Uterus (tissue), 2 donors: ENCODE measurements around the gene EMILIN1.

Experiments
- POLR2A ChIP-seq, 2 donors: fragments of 450-650 bp; IDR thresholded peaks; one replicate each; pipeline ENCODE4 v1.6.1; 2016; ENCODE audit warnings: antibody characterized with exemption in 2 of 2, mild to moderate bottlenecking in 1 of 2, moderate library complexity in 1 of 2
- TF ChIP-seq, protein P1 (sequence below), 4 experiments: fragments of 200-600 bp in 2 of 4; fragments of 450-650 bp in 2 of 4; sonication (generic) in 2 of 4; IDR thresholded peaks; one replicate each; pipeline ENCODE4 v1.5.1; 2016 to 2019; ENCODE audit warnings: antibody characterized with exemption in 4 of 4, mild to moderate bottlenecking in 2 of 4, moderate library complexity in 1 of 4

DNA sequence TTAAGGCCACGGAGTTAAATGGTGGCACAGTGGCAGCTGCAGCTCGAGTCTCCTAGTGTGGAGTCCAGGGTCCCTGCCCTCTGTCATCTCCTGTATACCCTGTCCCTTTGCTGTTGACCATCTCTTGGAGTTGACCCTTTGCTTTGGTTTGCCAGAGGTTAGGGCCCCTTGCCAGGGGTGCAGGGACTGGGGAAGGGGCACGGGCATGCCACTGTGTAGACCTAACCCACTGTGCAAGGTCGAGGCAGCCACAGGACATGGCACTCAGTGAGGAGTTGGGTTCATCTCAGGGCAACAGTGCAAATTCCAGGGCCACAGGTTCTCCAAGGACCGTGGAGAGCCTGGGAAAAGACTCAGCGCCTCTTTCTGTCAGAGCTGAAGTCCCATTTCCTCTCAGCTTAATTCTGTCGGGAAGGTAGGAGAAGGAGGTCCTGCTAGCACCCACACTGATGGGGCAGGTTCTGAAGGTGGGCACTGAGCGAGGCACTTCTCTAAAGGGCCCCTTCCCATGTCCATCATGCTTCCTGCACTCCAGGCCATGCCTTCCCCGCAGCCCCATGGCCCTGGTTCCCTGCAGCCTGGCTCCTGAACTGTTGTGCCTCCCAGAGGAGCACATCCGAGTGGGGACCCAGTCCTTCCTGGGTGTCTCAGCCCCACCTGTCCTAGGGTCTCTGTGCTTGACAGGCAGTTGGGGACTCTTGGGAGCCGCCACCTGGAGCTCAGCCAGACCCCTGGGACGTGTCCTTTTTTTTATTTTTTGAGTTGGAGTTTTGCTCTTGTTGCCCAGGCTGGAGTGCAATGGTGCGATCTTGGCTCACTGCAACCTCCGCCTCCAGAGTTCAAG lies 10.9 kb downstream of the EMILIN1 start:
- TF ChIP-seq, protein P1, sequence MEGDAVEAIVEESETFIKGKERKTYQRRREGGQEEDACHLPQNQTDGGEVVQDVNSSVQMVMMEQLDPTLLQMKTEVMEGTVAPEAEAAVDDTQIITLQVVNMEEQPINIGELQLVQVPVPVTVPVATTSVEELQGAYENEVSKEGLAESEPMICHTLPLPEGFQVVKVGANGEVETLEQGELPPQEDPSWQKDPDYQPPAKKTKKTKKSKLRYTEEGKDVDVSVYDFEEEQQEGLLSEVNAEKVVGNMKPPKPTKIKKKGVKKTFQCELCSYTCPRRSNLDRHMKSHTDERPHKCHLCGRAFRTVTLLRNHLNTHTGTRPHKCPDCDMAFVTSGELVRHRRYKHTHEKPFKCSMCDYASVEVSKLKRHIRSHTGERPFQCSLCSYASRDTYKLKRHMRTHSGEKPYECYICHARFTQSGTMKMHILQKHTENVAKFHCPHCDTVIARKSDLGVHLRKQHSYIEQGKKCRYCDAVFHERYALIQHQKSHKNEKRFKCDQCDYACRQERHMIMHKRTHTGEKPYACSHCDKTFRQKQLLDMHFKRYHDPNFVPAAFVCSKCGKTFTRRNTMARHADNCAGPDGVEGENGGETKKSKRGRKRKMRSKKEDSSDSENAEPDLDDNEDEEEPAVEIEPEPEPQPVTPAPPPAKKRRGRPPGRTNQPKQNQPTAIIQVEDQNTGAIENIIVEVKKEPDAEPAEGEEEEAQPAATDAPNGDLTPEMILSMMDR (IDR thresholded peaks at IDR 0.05), result no peak
- no peak for TF ChIP-seq POLR2A (IDR thresholded peaks at IDR 0.05)
